ENCODE data around the gene TNPO3.

TNPO3 gene

GRCh38 chr7:128904381-128905197 is 150.3 kb downstream of the TNPO3 start:
- no peak for DNase-seq

Data from activated naive CD4-positive, alpha-beta T cell treated with Interleukin-2 at 50 U/mL for 16 hours (primary cell).